Transverse colon (tissue), 4 donors: ENCODE data around the gene CNTD1. TPM values are rescaled to one million over a fixed set of nuclear protein-coding genes. Genes with fewer than 3 reads are reported as not detected.

ENCODE experiments used
- DNase-seq: peaks from one replicate; pipeline ENCODE4 v3.0.0-alpha.2; 2019
- H3K27ac ChIP-seq, 4 donors: fragments of 200-600 bp; sonication (generic); 2 replicates each; pipeline ENCODE4 v1.5.1; 2016 to 2018; ENCODE audit warnings: inconsistent platforms in 4 of 4
- H3K27me3 ChIP-seq: fragments of 200-600 bp; sonication (generic); 2 replicates; pipeline ENCODE4 v1.5.1; 2017; ENCODE audit warnings: inconsistent platforms
- H3K36me3 ChIP-seq, 4 donors: fragments of 200-600 bp; sonication (generic); 2 replicates each; pipeline ENCODE4 v1.5.1; 2017 to 2019; ENCODE audit warnings: inconsistent platforms in 4 of 4
- H3K4me1 ChIP-seq, 4 donors: fragments of 200-600 bp; sonication (generic); 2 replicates each; pipeline ENCODE4 v1.5.1; 2017 to 2020; ENCODE audit warnings: inconsistent platforms in 4 of 4
- H3K4me3 ChIP-seq, 4 donors: fragments of 200-600 bp; sonication (generic); 1 replicate in 1 of 4; 2 replicates in 3 of 4; pipeline versions ENCODE4 v1.5.1 to v1.6.1; 2017 to 2019; ENCODE audit warnings: inconsistent platforms in 4 of 4
- H3K9me3 ChIP-seq, 2 donors: fragments of 200-600 bp; sonication (generic); 2 replicates each; pipeline ENCODE4 v1.5.1; 2017 to 2019; ENCODE audit warnings: inconsistent platforms in 2 of 2
- CTCF ChIP-seq, 5 experiments: fragments of 200-600 bp in 3 of 5; fragments of 450-650 bp in 2 of 5; sonication (generic) in 3 of 5; IDR thresholded peaks; 1 replicate in 2 of 5; 2 replicates in 3 of 5; pipeline ENCODE4 v1.5.1; 2016 to 2017; ENCODE audit warnings: antibody characterized with exemption in 5 of 5, inconsistent platforms in 3 of 5, mild to moderate bottlenecking in 2 of 5, moderate library complexity in 1 of 5
- EP300 ChIP-seq: sonication (generic); formaldehyde crosslinking; IDR thresholded peaks from one replicate; pipeline ENCODE4 v1.6.1; 2017; ENCODE audit warnings: antibody characterized with exemption, low read depth
- POLR2A ChIP-seq: fragments of 450-650 bp; IDR thresholded peaks from one replicate; pipeline ENCODE4 v1.6.1; 2016; ENCODE audit warnings: antibody characterized with exemption, mild to moderate bottlenecking, moderate library complexity
- POLR2AphosphoS5 ChIP-seq, 3 donors: sonication (generic); formaldehyde crosslinking; IDR thresholded peaks; one replicate each; pipeline ENCODE4 v1.6.1; 2016; ENCODE audit warnings: antibody characterized with exemption in 3 of 3
- WGBS, 2 donors: methylation state at CpG; one replicate each; pipeline ENCODE4 v1.1.5; 2018; ENCODE audit warnings: low coverage in 1 of 2; 5-methylcytosine and 5-hydroxymethylcytosine counted together
- in situ Hi-C, 4 donors: fragments of 200-750 bp; cut with MboI; loops; one replicate each; pipeline versions ENCODE4 v1.15.0 to v1.15.1; 2017; ENCODE audit warnings: low sequenced_read_pairs in 3 of 4, low pct_ligation_motif_present in 1 of 4, low pct_unique_long_range_greater_than_20kb in 1 of 4
- intact Hi-C: fragments of 100-400 bp; cut with DNase I; formaldehyde crosslinking; loops from one replicate; pipeline ENCODE4 v1.15.1; 2023; ENCODE audit warnings: low total_unique reads
- total RNA-seq, 4 donors: library from RNA; depleted of rRNA; stranded (reverse); fragments of >200 nt; gene quantifications; one replicate each; pipeline ENCODE4 v1.1.0, GENCODE V29; 2016

The CNTD1 gene
- total RNA-seq, 4 donors from 2014 or later, result 0.48 to 1.5 TPM; not detected in 2

- H3K4me1 ChIP-seq, result peaks cover 5 to 54% (median 25%) of the 10 kb centered on the region in 4 donors
- no peak for DNase-seq
- TF ChIP-seq EP300 (no peak), CTCF (IDR thresholded peaks at IDR 0.05) (no peak), POLR2A (no peak), POLR2AphosphoS5 (IDR thresholded peaks at IDR 0.05) (peak in 1 of 3 donors; percentile 30)
- H3K27me3 ChIP-seq, result no peaks in the 10 kb centered on the region
- H3K36me3 ChIP-seq, result no peaks in the 10 kb centered on the region
- intact Hi-C loops (no loop called here), in situ Hi-C loops (no loop called here)
- no peak overlapping the region for H3K4me3 ChIP-seq
- WGBS, 2 donors, result 28 to 34% methylated on average over 2 of the region's 2 CpGs
- H3K27ac ChIP-seq, result peak overlapping the region; percentile 53 to 82 (median 80)
- H3K9me3 ChIP-seq, result no peaks in the 10 kb centered on the region
Observed at GRCh38 chr17:42803074-42803883, 4.6 kb downstream of the CNTD1 start.

- Histone ChIP-seq H3K27ac (peak overlapping the region; percentile 60 to 82 (median 80)), H3K27me3 (no peaks in the 10 kb centered on the region), H3K4me3 (no peak overlapping the region), H3K4me1 (peaks cover 8 to 55% (median 20%) of the 10 kb centered on the region in 4 donors), H3K36me3 (peaks cover 0 to 2% (median 0%) of the 10 kb centered on the region in 4 donors), H3K9me3 (no peaks in the 10 kb centered on the region)
- peak; percentile 3 for TF ChIP-seq EP300
- no peak for TF ChIP-seq POLR2A
- TF ChIP-seq POLR2AphosphoS5 (IDR thresholded peaks at IDR 0.05), result peak in 1 of 3 donors; percentile 36
- peak; percentile 45 for DNase-seq
- intact Hi-C loops, result no loop called here
- 20 to 55% methylated on average over 1 of the region's 1 CpG for WGBS, 2 donors
- in situ Hi-C loops, result no loop called here
Observed at GRCh38 chr17:42804918-42805367, 6.3 kb downstream of the CNTD1 start.

- peaks cover 8 to 55% (median 20%) of the 10 kb centered on the region in 4 donors for H3K4me1 ChIP-seq
- peak overlapping the region; percentile 60 to 82 (median 80) for H3K27ac ChIP-seq
- 45% methylated on average over 1 of the region's 1 CpG; no CpG with 5 or more reads in 1 of the 2 donors for WGBS, 2 donors
- peaks cover 0 to 13% (median 6%) of the 10 kb centered on the region in 4 donors for H3K36me3 ChIP-seq
- intact Hi-C loops (no loop called here), in situ Hi-C loops (no loop called here)
- H3K27me3 ChIP-seq, result no peaks in the 10 kb centered on the region
- no peaks in the 10 kb centered on the region for H3K9me3 ChIP-seq
- TF ChIP-seq CTCF (IDR thresholded peaks at IDR 0.05) (no peak), POLR2AphosphoS5 (IDR thresholded peaks at IDR 0.05) (peak; percentile 6 to 73 (median 71)), POLR2A (peak; percentile 47), EP300 (peak; percentile 30)
- H3K4me3 ChIP-seq, result no peak overlapping the region
- no peak for DNase-seq
Observed at GRCh38 chr17:42806249-42806648, 7.6 kb downstream of the CNTD1 start.

- DNase-seq, result no peak
- WGBS, 2 donors, result 21 to 25% methylated on average over 3 of the region's 3 CpGs
- H3K36me3 ChIP-seq, result peaks cover 0 to 32% (median 16%) of the 10 kb centered on the region in 4 donors
- in situ Hi-C loops (no loop called here), intact Hi-C loops (no loop called here)
- no peak overlapping the region for H3K4me3 ChIP-seq
- no peaks in the 10 kb centered on the region for H3K9me3 ChIP-seq
- H3K27ac ChIP-seq, result peak overlapping the region in 2 of 4 donors; percentile 23 to 42
- H3K4me1 ChIP-seq, result peaks cover 3 to 30% (median 12%) of the 10 kb centered on the region in 4 donors
- TF ChIP-seq CTCF (IDR thresholded peaks at IDR 0.05) (no peak), EP300 (no peak), POLR2A (no peak), POLR2AphosphoS5 (IDR thresholded peaks at IDR 0.05) (peak in 1 of 3 donors; percentile 28)
- H3K27me3 ChIP-seq, result no peaks in the 10 kb centered on the region
Observed at GRCh38 chr17:42809250-42809649, 10.6 kb downstream of the CNTD1 start.
